ENCODE results near the gene CPT1C.
A peak's percentile ranks its signal among the peaks of the same experiment; 100 is the strongest.

The CPT1C gene

DNA sequence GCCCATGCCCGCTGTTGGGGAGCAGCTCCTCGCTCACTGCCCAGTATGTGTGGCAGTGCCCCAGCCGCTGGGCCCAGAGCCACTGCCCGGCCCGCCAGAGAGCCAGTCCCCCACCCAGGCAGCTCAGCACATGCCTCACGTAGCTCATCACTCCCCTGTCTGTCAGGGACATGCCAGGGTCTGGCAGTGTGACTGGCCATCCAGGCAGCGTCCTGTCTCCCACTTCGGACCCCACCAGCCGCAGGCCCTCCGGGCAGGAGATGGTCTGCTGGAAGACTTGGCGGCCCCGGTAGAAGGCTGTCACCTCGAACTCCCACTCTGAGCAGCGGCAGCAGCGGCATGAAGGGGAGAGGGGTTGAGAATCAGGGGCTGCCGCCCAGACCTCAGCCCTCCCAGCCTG is 28.9 kb upstream of the CPT1C start:
- no peak for DNase-seq

DNA sequence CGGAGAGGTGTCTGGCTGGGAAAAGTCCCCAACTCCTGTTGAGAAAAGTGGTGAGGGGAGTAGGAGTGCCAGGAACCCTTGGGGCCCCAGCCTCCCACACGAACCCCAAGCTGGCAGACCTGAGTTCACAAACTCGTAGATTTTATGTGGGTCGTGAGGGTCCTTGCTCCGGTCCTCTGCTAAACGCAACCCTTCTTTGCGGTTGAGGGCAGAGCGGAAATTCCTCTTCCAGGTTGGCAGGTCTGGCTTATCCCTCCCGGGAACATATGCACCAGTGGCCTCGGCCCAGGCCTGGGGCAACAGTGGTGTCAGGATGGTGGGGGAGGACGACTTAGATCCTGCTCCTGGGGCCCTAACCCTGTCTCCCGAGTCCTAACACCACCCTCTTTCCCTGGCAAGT is 27.7 kb upstream of the CPT1C start:
- DNase-seq, result no peak

DNA sequence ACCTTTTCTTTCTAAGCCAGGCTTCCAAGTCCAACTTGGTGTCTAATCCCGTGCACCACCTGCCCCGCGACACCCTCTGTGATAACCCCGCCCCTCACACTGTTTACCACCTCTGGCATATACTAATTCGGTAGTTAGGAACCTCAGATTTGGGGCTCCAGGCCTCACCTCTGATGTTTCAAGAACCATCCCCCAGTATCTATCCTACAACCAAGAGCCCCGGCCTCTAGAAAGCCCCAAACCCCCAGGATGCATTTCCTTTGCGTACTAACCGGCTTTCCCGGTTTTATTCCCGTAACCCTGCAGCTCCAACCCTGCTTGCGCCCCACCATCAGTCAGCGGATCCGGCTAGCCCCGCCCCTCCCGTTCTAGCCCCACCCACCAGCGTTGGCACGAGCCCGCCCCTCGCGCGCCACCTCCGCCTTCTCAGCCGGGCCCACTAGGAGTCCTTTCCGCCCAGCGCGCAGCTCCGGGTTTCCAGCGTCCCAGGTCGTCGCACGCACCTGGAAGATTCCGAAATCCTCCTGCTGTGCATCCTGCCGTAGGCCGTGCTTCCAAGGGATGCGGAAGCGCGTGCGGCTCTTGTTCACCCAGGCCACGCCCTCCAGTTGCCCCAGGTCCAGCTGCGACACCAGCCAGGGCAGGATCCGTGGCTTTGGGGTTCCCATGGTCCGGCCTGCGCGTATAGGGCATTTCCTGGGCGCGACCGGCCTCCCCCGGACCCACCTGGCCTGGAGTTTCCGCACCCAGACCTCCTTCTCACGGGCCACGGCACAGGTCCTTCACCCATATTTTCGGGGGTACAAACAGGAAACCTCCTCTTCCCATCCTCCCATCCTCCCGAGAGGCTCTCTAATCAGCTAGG is 26.5 kb upstream of the CPT1C start:
- DNase-seq, result peak; percentile 92 to 95

DNA sequence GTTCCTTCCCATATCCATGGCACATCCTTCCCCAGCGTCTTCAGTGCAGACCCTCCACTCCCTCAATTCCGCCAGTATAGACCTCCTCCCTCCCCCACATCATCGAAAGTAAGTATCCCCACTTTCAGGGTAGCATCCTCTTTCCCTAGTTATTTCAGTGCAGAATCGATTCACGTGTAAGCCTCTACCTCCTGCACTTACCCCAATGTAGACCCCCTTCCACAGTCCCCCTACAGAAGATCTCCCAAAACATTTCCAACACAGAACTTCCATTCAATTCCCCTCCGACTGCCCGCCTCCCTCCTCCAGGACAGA is 25.9 kb upstream of the CPT1C start:
- DNase-seq, result no peak

GRCh38 chr19:49665351-49666119 is 25.4 kb upstream of the CPT1C start, which contains the start of the genes BCL2L12 and IRF3:
BCL2L12 (plus strand) TSS chr19:49665933; CDS start chr19:49666693, 760 bp downstream.
IRF3 (minus strand) TSS chr19:49665857; CDS start chr19:49664838, 1,019 bp downstream.
- DNase-seq, result peak; percentile 99

- DNase-seq, result no peak
Observed at GRCh38 chr19:49666120-49666444, 24.8 kb upstream of the CPT1C start.

- DNase-seq, result no peak
Observed at GRCh38 chr19:49667473-49667872, 23.4 kb upstream of the CPT1C start.

GRCh38 chr19:49669516-49669915 is 21.4 kb upstream of the CPT1C start:
- no peak for DNase-seq

DNA sequence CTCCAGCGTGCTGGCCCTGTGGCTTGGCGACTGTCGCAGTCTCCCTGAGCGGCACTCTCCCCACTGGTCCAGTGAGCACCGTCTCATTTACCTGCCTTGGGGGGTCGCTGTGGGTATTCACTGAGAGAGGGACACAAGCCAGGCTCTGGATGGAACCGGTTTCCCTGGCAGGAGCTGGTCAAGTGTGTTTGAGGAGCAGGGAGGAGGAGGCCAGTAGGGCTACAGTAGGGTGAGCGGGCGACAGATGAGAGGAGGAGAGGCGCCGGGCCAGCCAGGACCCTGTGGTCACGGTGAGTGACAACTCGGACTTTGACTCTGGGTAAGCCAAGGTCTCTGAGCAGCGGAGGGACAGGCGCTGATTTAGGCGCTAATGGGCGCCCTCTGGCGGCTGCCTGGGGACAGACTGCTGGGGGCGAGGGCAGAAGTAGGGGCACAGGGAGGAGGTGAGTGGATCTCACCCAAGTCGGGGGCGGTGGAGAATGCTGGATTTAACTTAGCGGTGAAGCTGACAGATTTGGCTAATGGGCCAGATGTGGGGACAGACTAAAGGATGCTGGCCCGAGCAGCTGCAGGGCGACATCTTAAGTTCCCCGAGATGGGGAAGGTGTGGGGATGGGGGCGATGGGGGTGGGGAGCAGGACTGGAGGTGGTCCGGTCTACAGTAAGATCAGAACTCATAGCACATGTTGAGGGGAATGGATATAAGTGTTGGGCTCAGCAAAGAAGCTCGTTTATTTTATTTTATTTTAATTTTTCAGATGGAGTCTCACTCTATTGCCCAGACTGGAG is 18.6 kb upstream of the CPT1C start:
- DNase-seq, result peak; percentile 69 to 73

- no peak for DNase-seq
Observed at GRCh38 chr19:49676136-49676783, 14.7 kb upstream of the CPT1C start.

GRCh38 chr19:49676784-49677230 is 14.1 kb upstream of the CPT1C start:
- peak; percentile 98 for DNase-seq

DNA sequence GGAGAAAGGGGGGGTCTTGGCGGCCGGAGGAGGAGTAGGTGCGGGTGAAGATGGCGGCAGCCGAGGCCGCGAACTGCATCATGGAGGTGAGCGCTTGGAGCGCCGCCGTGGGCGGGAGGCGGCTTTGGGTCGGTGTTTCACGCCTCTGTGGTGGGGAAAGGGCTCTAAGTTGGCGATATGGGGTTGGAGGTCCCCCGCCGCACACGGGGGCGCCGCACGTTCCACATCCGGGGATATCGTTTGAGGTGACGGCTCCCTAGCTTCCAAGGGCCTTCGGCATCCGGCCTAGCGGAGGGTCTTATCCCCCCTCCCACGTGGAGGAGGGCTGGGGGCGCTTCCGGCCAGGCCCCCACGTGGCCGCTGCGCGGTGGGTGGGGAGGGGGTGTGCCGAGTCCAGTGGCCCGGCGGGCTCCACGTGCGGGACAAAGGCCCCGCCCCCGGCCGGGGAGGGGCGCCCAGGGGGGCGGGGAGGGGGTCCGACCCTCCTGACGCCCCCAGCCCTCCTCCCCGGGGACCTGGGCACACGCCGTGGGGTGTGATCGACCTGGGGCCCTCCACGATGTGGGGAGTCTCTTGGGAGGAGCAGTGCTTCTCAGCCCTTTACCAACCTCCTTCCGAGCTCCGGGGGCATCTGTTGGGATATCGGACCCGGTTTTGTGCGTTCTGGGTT is 13.6 kb upstream of the CPT1C start, which contains the start of gene PRMT1:
PRMT1 (plus strand) TSS at position 41 of the 670 bp plus-strand sequence; CDS start at position 51, 10 bp downstream.
- DNase-seq, result peak in 1 of 2 experiments; percentile 49

DNA sequence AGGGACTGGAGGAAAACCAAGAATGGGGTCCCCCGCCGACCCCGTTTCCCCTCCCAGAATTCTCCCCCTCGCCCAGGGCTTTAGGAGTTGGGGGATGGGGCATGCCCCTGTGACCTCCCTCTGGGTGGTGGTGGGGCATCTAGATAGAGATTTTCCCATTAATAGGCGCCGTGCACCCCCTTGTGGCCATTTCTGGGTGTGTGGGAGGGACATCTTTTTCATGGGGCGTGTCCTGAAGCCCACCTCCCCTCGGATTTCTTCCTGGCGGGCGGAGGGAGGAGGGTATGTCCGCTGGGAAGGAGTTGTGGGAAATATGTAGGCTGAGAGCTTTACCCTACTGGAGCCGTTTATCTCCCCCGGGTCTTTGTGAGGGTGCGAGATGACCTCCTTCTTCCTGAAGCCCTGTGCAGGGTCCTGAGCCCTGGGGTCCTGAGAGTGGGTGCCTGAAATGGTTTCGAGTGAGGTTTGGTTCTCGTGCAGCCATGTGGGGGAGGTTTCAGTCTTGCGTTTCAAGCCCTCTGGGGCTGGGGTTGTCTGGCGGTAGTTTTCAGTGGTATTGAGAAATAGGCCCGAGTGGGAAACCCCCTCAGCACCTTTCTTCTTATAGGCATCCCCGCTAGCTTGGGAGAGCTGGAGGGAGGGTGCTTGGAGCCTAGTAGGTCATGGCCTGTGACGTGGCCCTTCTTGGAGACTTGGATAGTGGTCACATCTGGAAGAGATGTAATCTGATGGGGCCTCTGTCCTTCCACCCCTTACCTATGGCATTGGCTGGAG is 12.8 kb upstream of the CPT1C start:
- DNase-seq, result peak; percentile 82 to 83

DNA sequence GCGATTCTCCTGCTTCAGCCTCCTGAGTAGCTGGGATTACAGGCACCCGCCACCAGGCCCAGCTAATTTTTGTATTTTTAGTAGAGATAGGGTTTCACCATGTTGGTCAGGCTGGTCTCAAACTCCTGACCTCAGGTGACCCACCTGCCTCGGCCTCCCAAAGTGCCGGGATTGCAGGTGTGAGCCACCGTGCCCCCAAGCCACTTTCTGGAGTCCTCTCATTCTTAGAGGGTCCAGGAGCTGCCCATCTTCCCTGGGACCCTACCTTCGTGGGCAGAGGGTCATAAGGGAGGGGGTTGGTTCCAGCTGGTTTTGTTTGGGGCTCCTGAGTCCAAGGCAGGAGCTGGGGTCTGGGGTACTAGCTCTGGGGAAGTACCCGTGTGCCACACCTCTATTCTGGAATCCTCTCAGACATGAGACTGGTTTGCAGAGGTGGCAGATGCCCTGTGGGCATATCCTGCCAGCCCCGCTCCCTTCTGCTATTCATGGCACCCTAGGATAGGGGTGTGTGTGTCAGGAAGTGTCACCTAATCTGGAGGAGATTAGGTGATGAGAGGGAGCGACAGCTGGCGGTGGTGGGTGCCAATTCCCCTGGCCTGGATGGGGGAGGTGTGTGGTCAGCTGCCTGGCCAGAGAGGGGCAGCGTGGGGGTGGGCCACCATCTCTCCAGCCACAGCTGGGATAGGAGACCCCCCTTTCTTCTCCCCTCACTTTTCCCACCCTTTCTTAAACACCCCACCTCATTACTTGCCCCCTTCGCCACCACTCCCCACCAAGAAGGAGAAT is 11.7 kb upstream of the CPT1C start:
- no peak for DNase-seq

GRCh38 chr19:49679771-49680413 is 11.0 kb upstream of the CPT1C start:
- DNase-seq, result no peak

DNA sequence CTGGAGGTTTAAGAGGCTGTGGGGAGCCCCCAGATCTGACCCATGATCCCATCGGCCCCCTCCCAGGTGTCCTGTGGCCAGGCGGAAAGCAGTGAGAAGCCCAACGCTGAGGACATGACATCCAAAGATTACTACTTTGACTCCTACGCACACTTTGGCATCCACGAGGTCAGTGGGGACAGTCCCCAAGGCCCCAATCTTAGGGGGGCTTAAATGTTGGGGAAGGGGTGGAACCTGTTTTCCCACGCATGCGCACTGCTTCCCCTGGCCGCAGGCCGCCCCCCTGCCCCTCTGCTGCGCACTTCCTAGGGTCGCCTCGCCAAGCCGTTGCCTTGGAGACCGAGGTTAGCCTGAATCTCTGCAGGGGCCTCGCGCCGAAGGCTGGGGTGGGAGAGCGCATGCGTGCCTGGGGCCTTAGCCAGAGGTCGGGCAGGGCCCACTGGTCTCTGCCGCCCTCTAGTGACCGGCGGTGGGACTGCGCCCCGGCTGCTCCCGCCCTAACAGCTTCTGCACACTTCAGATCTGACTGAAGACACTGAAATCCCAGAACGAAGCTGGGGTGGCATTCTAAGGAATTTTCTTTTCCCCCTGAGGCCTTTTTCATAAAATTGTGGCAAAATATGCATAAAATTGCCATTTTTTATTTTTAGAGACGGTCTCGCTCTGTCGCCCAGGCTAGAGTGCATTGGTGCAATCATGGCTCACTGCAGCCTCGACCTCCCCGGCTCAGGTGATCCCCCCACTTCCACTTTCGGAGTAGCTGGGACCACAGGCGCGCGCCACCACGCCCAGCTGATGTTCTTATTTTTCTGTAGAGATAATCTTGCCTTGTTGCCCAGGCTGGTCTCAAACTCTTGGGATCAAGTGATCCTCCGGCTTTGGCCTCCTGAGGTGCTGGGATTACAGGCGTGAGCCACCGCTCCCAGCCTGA is 10.2 kb upstream of the CPT1C start:
- peak; percentile 92 to 94 for DNase-seq

DNA sequence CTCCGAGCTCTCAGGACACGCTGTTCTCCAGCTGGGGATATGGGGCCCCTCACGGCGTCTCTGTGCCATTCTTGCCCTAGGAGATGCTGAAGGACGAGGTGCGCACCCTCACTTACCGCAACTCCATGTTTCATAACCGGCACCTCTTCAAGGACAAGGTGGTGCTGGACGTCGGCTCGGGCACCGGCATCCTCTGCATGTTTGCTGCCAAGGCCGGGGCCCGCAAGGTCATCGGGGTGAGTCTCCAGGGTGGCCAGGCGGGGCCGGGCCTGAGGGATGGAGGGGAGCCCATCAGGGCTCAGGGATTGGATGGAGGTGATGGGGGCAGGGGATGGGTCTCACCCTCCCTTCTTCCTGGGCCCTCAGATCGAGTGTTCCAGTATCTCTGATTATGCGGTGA is 9.1 kb upstream of the CPT1C start:
- DNase-seq, result no peak

- DNase-seq, result no peak
Observed at GRCh38 chr19:49682274-49682673, 8.6 kb upstream of the CPT1C start.

- DNase-seq, result no peak
Observed at GRCh38 chr19:49683814-49684250, 7.1 kb upstream of the CPT1C start.
